ENCODE data around the gene RANBP3.

The RANBP3 gene

DNA sequence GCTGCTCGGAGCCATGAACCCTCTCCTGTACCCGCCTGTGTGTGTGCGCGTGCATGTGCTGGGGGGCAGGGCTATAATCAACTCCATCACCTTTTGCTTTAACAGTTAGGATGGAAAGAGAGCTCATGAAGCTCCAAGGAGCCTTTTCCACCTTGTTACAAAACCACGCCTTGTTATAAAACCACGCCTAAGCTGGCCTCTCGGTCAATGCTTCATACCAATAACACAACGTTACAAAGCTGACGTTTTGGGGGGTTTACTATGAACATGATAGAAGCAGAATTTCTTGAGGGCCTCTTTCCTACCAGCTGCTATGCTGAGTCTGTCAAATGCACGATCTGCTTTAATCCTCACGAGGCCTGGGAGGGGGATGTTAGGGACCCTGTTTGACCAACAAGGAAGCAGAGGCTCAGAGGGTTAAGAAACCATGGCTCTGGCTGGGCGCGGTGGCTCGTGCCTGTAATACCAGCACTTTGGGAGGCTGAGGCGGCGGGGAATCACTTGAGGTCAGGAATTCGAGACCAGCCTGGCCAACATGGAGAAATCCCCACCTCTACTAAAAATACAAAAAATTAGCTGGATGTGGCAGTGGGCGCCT lies 52.0 kb downstream of the RANBP3 start:
- no peak for DNase-seq (ENCODE audit: low spot score)

DNA sequence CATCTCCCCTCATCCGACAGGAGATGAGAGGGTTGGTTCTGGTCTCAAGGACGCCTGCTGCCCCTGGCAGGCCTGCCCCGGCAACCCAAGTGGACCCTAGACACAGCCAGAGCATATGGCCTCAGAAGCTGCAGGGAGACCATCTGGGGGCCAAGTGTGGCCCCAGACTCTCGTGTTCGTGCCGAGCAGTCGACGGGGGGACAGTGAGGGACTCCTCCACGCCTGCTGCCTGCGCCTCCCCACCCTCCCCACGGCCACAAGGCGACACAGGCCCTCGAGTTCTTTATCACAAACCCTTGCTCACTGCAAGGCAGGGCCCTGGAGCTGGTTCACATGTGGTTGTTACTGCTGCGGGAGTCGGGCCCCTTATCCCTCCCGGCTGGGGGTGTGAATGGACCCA lies 54.6 kb downstream of the RANBP3 start:
- no peak for DNase-seq (ENCODE audit: low spot score)

DNA sequence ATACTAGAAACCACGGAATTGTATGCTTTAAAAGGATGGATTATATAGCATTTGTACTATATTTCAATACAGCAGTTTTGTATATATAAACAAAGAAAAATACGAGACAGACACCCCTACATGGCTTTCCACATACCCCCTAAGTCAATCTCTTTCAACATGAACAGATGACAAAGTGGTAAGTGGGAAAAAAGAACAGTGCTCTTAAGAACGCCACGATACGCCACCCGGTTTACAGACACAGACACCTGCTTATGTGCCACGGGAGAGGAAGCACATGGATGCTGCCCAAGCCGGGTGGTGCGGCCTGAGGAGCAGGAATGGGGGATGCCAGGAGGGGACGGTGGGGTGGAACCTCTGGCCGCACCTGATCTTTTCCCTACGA lies 55.8 kb downstream of the RANBP3 start:
- DNase-seq (ENCODE audit: low spot score): no peak

DNA sequence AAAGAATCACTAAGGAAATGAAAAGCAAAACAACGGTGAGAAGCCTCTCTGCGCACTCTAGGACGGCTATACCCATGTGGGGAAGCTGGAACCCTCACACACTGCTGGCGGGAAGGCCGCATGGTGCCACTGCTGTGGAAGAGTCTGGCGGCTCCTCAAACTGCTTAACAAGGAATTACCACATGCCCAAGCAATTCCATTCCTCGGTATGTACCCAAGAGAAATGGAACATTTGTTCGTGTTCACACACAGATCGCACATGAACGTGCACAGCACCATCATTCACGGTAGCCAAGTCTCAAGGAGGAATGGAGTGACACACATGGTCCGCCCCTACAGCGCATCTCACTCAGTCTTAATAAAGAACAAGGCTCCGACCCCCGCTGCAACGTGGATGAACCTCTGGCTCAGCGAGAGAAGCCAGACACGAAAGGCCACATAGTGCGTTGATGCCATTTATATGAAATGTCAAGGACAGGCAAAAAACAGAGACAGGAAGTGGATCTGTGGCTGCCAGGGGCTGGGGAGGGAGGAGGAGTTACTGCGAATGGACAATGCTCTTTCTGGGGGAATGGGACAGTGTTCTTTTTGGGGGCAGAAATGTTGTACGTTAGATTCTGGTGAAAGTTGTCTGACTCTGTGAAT lies 56.3 kb downstream of the RANBP3 start:
- no peak for DNase-seq (ENCODE audit: low spot score)

DNA sequence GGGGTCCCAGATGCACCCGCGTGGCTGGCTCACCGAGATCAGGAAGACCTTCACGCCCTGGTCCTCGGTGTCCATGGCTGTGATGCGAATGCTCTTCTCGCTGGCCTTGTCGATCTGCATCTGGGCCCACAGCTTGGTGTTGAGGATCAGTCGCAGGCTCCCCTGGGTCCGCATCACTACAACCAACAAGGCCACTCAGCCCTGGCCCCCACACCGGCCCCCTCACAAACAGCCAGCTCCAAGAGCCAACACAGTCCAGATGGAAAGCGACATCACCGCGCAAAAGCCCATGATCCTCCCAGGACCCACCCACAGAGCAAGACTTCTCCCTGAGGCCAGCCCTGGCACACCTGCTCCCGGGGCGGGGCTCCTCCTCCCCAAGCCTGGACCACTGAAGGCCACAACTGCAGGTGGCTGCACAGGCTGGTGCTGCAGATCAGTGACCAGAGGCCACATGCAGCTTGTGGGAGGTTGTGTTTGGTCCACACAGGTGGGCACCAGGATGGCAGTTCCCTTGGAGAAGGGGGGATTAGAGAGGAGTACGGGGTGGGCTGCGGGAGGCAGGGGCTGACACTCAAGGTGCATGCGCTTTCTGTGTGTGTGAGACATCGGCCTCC lies 59.4 kb downstream of the RANBP3 start:
- no peak for DNase-seq (ENCODE audit: low spot score)

DNA sequence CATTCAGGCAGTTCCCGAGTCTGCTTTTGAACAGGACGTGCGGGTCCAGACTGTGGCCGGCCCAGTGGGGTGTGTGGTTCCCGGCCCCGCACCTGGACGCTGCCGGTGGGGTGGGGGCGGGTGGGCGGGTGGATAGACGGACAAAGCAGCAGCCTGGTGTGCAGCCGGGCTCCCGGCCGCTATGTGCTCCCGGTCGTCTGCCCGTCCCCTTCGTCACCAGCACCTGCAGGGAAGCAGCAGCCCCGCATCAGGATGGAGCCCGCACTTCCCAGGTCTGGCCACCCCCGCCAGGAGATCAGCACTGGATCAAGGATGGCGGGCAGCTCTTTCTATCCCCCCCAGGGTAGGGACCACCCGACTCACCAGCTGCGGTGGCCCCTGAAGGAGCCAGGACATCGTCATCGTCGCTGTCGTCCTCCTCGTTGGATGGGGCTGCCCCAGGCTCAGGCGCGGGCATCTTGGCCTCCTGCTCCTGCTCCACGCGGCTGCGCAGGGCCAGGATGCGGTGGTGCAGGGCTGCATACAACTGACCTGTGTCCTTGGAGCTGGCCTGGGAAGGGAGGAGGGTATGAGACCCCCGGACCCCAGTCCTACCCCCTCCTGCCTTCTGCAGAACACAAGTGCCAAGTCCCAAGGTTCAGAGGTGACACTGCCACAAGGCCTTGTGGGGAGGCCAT lies 60.4 kb downstream of the RANBP3 start:
- DNase-seq (ENCODE audit: low spot score): no peak

DNA sequence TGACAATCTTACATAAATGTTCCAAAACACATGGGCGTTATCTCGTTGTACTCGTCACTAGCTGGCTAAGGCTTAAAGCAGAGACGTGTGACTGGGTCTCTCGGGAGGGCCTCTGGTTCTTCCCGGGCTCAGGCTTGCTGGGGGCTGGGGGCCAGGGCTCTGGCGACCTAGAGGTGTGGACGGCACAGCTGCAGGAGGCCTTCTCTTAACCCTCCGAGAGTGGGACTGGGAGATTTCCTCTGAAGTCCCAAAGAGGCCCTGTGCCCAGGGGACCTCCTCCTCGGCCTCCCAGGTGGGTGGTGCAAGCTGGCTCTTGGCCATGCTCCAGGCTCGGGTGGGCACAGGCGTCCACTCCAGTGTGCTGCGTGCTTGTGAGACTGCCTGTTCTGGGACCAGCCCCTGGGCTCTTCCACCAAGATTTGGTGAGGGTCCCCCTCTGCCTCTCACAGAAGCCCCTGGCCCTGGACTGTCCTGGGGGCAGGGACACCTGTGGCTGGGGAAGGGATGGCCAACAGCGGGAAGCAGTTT lies 61.7 kb downstream of the RANBP3 start:
- no peak for DNase-seq (ENCODE audit: low spot score)

DNA sequence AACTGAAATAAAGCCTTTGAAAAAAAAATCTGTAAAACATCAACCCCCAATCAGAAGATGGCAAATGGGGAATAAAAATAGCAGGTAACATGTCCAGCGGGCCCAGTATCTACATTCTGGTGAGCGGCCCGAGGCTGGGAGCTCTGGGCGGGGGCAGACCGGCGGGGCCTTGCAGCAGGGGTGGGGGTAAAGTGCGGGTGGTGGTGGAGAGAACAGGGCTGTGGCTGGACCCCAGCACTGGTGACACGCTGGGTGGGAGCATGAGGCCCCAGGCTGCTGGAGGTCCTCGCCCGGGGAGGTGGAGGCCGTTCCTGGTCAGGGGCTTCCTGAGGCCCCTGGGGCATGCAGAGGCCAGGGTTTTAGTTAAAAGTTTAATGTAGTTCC lies 62.2 kb downstream of the RANBP3 start:
- no peak for DNase-seq (ENCODE audit: low spot score)

DNA sequence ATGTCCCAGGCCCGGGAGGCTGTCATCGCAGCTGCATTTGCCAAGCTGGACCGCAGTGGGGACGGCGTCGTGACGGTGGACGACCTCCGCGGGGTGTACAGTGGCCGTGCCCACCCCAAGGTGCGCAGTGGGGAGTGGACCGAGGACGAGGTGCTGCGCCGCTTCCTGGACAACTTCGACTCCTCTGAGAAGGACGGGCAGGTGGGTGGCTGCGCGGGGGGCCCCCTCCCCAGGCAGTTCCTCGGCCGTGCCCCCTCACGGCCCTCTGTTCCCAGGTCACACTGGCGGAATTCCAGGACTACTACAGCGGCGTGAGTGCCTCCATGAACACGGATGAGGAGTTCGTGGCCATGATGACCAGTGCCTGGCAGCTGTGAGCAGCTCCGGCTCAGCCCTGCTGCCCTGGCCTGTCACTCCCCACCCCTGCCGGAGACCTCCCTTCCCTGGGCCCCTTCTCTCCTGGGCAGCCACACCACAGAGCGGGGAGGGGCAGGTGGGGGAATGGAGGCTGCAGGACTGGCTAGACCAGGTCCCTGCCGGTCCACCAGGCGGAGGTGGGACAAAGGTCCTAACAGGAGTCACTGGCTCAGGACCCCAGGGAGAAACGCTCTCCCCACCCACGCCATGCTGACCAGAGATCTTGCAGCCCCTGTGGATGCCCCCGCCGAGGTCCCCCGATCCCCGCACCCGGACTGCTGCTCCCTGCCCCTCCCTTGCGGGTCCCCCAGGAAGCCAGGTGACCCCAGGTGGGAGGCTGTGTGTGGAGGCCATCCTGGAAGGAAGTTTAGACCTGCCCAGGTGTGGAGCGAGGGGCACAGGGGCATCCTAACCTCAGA lies 62.8 kb downstream of the RANBP3 start:
- no peak for DNase-seq (ENCODE audit: low spot score)

DNA sequence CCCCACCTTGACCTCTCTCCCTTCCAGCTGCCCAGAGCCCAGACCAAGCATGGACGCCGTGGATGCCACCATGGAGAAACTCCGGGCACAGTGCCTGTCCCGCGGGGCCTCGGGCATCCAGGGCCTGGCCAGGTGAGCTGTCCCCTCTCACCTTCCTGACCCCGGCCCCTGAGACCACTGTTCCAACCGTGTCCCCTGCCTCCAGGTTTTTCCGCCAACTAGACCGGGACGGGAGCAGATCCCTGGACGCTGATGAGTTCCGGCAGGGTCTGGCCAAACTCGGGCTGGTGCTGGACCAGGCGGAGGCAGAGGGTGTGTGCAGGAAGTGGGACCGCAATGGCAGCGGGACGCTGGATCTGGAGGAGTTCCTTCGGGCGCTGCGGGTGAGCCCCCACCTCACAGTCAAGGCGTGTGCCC lies 63.6 kb downstream of the RANBP3 start:
- no peak for DNase-seq (ENCODE audit: low spot score)

DNA sequence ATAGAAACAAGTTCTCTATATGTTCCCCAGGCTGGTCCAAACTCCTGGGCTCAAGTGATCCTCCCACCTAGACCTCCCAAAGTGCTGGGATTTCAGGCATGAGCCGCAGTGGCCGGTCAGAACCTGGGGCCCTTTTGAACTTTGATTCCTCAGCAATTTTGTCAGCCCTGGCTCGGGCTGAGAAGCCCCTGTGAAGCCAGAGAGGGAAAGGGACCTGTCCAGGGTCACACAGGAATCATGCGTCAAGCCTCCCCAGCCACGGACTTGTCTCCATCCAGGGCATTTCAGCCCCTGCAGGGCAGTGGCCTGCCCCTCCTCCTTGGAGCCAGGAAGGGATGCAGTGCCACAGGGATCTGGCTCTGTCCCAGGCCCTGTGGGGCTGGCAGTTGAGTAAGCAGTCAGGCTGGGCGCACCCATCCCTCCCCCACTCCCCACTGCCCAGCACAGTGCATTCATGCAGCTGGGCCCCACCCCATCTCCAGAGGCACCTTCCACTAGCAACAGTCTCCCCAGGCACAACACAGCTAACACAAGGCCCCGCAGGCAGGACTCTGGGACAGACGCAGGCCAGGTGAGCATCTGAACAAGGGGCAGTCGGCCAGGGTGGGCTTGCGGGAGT lies 64.1 kb downstream of the RANBP3 start, which contains the start of gene CAPS:
Gene CAPS (plus strand): TSS at position 516 of the 619 bp plus-strand sequence. CDS start 153 bp downstream, outside the sequence.
- DNase-seq (ENCODE audit: low spot score): no peak

DNA sequence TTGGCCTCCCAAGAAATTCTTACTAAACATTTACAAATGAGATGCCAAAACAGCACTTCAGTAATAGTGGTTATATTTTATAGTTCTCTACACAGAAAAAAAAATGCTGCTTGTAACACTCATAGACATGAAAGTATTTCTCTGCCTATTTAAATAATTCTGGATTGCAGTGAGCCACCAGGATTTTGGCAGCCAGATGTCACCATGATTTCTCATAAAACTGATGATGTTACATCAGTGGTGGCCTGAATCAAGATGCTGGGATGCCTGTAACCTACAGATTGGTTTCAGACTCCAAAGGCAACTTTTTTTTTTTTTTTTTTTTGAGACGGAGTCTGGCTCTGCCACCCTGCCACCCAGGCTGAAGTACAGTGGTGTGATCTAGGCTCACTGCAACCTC lies 66.6 kb downstream of the RANBP3 start:
- no peak for DNase-seq (ENCODE audit: low spot score)

DNA sequence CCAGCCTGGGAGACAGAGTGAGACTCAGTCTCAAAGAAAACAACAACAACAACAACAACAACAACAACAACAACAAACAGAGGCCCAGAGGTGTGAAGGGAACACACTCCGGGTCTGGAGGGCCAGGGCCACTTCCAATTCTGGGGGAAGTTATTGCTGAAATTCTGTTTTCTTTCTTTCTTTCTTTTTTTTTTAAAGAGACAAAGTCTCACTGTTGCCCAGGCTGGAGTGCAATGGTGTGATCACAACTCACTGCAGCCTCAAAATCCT lies 67.4 kb downstream of the RANBP3 start:
- DNase-seq (ENCODE audit: low spot score): no peak

DNA sequence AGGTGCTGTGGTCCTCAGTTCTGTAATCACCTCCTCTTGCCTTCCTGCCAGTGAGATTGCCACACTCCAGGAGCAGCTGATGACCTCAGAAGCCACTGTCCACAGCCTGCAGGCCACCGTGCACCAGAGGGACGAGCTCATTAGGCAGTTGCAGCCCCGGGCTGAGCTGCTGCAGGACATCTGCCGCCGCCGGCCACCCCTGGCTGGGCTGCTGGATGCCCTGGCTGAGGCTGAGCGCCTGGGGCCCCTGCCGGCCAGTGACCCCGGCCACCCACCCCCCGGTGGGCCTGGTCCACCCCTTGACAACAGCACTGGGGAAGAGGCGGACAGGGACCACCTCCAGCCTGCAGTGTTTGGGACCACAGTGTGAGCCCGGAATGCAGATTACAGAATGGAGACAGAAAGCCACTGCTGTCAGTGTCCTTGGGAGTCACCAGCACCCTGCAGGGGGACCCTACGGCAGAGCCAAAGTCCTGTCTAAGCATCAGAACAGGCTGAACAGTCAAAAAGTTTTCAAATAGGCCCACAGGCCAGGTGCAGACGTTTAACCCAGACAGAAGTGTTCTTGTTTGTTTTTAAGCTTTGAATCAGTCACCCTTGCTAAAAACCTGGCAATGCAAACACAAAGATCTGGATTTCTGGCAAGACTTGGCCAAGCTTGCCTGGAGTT lies 69.0 kb downstream of the RANBP3 start:
- peak; percentile 39 for DNase-seq (ENCODE audit: low spot score)

DNA sequence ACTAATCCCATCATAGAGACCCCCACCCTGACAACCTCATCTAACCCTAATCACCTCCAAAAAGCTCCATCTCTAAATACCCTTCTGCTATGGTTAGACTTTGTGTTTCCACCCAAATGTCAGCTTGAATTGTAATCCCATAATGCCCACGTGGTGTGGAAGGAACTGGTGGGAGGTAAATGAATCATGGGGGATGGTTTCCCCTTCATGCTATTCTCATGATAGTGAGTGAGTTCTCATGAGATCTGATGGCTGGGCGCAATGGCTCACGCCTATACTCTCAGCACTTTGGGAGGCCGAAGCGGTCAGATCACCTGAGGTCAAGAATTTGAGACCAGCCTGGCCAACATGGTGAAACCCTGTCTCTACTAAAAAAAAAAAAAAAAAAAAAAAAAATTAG lies 70.7 kb downstream of the RANBP3 start:
- DNase-seq (ENCODE audit: low spot score): no peak

DNA sequence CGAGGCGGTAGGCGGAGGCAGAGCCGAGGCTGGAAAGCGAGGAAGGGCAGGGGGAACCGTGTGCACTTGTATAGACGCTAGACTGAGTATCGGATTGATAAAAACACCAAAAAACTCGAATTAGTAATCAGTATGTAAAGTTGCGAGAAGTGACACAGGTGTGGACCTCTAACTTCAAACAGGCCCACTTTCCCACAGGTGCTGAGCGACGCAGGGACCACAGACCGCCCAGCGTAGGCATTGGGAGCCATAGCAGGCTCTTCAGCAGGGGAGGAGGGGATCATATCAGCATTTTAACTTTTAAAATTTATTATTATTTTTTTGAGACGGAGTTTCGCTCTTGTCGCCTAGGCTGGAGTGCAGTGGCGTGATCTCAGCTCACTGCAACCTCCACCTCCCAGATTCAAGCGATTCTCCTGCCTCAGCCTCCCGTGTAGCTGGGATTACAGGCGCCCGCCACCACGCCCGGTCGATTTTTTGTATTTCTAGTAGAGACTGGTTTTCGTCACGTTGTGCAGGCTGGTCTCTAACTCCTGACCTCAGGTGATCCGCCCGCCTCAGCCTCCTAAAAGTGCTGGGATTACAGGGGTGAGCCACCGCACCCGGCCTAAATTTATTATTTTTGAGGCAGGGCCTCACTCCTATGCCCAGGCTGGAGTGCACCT lies 72.7 kb downstream of the RANBP3 start:
- DNase-seq (ENCODE audit: low spot score): no peak

DNA sequence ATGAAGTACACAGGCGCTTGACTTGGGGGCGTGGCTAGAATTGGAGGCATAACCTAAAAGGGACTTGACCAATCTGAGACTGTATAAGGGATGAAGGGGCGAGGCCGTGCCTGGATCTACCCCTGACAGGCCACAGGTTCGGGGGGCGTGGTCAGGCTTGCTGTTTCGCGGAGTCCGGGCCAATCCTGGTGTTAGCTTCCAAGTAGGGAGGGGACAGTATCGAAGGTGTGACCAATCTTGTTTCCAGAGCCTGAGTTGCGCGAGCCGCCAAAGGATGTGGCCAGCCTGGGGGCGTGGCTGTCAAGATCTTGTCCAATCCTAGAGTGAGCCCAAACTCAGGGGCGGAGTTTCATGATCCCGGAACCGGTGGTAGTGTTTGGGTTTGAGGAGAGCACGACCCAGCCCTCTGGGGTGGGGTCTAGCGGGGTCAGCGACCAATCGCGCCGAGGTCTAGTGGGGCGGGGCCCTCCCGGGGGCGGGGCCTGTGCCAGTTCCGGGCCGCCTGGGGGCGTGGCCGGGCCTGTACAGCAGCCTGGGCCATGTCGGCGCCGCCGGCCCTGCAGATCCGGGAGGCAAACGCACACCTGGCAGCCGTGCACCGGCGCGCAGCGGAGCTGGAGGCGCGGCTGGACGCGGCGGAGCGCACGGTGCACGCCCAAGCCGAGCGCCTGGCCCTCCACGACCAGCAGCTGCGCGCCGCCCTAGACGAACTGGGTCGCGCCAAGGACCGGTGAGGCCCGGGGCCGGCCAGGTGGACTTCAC lies 73.4 kb downstream of the RANBP3 start, which contains the start of gene VMAC:
Gene VMAC (plus strand): TSS at position 521 of the 762 bp plus-strand sequence. CDS start 19 bp downstream, at position 540.
- peak; percentile 92 for DNase-seq (ENCODE audit: low spot score)

DNA sequence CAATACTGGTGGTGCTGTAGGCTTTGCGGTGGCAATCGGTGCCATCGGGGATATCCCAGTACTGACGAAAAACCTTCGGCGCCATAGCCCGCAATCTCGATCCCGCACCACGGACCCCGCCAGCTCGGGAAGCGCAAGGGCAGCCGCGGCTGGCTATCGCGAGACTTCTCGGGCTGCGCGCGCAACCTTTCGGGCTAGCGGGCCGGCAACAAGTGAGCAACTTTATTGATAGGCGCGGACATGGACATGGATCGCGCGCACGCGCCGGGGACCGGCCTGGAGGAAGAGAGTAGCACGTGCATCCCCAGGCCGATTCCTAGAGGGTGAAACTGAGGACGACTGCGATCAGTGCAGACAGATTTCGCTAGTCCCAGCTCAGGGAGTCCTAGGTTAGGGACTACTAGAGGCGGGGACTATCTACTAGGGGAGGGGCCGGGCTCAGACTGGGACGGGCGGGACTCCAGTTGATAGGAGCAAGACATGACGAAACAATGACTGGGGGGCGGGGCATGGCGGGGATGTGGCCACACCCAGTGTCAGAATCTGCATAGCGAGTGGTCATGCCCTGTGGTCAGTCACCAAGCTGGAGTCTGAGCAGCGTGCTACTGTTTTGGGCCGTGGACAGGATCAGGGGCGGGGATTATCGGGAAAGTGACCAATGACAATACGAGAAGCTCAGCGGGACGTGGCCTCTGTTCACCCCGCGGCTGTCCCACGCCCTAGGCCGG lies 74.2 kb downstream of the RANBP3 start, which contains the start of gene NDUFA11:
Gene NDUFA11 (minus strand): TSS at position 167 of the 728 bp plus-strand sequence. CDS start 82 bp downstream, at position 85.
- peak; percentile 91 for DNase-seq (ENCODE audit: low spot score)

All from HuH-7 (cell line).